DLD1 (cell line): ENCODE data around the gene SLC5A11.
"Not testable (repeated sequence)": the region's sequence is repeated elsewhere in the genome, so short reads cannot be mapped to it uniquely, and the experiment has no call there.

Experiments used
- in situ Hi-C: cut with HindIII; loops from 2 replicates; pipeline ENCODE4 v1.10.0; 2017; ENCODE audit warnings: low sequenced_read_pairs

The SLC5A11 gene

DNA sequence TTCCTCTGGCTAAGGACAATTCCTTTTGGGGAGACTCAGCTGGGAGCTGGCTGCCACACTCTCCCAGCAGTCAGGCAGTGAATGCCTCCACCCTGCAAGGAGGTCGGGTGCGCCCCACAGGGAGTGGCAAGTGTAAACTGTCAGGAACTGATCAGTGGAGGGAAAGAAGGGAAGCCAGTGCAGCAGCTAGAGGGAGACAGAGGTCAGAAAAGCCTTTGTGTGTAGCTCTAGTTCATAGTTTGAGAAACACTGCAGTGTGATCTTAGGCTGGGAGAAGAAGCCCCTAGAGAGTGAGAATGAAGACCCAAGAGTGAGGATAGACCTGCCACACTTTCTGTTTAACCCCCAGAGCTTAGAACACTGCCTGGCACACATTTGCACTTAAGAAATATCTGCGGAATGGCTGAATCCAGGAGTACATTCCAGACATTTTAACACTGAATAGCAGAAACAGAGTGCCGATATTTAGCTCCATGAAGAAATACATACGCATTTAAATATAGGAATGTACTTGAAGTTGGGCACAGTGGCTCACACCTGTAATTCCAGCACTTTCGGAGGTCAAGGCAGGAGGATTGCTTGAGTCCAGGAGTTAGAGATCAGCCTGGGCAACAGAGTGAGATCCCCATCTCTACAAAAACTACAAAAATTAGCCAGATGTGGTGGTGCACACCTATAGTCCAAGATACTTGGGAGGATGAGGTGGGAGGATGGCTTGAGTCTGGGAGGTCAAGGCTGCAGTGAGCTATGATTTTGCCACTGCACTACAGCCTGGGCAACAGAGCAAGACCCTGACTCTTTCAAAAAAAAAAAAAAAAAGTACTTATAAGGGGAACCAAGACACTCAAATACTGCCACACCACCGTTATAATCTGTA lies 11.1 kb upstream of the SLC5A11 start:
- in situ Hi-C loops = no loop called here

DNA sequence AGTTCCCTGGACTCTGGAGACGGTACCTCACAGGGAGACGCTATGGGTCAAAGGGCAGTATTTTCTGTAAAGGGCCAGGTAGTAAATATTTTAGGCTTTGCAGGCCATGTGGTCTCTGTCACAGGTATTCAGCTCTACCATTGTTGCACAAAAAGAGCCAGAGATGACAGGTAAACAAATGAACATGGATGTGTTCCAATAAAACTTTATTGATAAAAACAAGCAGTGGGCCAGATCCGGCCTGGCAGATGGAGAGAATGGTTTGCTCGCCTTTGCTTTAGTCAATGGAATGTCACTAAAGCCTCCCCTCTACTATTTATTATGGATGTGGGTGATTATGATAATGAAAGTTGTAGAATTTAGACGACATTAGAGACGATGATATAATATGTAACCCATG lies 8.9 kb upstream of the SLC5A11 start:
- in situ Hi-C loops = no loop called here

DNA sequence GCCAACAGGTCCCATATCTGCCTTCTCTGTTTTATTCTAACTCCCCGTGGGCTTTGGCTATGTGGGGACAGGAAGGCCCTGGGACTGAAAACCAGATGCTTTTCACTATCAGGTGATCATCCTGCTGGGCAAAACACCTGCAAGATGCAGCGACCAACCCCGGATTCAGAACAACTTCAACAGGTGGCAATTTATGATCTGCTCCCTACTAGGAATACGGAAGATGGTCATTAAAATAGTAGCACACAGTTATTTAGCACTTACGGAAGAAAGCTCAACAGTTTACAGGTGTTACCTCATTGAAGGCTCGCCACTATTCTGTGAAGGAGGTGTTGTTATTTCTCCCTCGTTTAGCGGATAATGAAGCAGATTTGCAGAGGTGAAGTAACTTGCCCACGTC lies 7.8 kb upstream of the SLC5A11 start:
- in situ Hi-C loops = no loop called here

DNA sequence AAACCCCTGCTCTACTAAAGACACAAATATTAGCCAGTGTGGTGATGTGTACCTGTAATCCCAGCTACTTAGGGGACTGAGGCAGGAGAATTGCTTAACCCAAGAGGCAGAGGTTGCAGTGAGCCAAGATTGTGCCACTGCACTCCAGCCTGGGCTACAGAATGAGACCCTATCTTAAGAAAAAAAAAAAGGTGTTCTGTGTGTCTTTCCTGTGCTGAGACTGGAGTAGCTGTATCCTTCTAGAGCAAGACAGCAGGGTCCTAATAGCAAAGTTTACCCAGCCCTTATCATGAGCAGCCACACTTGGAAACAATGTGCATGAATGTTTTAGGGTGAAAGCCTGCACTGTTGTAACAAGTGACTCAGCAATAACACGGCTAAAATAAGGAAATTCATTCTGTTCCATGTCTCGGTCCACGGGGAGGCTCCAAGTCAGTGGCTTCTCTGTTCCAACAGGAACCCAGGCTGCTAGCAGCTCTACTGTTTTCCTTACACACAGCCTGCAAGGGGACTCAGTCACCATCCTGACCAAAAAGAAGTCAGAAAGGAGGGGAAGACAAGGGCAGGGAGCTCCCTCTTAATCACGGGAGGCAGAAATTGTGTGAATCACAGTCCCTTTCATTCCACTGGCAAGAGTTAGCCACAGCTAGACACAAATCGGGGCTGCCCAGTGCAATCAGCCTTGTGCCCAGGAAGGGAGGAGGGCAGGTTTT lies 7.1 kb upstream of the SLC5A11 start:
- in situ Hi-C loops = no loop called here

DNA sequence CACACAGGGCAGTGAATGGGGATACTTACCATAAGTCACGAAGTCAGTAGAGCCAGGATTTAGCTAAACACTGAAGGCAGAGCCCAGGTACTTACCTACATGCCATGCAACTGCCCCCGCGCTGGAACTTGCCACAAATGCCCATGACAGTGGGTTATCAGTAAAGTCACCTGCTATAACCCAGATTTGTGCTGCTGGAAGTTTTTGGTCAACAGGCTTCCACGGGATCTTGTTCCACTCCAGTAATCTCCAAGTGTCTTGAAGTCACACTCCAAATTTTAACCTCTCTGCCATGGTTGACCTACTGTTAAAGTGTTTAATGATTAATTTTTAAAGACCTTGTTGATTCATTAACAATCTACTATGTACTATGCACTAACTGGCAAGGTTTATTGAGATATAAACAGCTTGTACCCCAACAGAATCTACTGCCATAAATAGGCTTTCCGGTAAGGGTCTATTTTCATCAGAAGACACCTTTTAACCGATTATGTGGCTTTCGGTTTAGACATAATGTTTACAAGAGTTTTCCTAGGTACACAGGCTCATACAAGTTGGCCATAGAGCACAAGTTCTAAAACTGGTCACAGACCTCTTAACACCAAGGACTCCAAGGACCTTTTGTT lies 6.3 kb upstream of the SLC5A11 start:
- in situ Hi-C loops = no loop called here

DNA sequence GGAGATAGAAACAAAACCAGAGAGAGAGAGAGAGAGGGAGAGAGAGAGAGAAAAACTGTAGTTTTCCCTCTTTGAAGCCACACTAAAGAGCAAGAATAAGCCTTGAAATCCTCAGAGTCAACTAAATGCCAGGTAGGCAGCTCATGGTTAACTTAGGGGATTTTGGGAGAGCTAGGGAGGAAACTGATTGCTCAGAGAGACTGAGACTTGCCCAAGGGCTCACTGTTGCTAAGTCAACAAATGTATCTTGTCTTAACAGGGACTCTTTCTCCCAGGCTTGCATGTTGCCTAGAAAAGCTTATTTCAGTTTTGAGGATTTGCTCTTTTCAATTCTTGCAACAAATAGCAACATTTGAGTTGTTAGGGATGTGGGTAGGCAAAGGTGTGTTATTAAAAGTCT lies 4.5 kb upstream of the SLC5A11 start:
- in situ Hi-C loops = no loop called here

DNA sequence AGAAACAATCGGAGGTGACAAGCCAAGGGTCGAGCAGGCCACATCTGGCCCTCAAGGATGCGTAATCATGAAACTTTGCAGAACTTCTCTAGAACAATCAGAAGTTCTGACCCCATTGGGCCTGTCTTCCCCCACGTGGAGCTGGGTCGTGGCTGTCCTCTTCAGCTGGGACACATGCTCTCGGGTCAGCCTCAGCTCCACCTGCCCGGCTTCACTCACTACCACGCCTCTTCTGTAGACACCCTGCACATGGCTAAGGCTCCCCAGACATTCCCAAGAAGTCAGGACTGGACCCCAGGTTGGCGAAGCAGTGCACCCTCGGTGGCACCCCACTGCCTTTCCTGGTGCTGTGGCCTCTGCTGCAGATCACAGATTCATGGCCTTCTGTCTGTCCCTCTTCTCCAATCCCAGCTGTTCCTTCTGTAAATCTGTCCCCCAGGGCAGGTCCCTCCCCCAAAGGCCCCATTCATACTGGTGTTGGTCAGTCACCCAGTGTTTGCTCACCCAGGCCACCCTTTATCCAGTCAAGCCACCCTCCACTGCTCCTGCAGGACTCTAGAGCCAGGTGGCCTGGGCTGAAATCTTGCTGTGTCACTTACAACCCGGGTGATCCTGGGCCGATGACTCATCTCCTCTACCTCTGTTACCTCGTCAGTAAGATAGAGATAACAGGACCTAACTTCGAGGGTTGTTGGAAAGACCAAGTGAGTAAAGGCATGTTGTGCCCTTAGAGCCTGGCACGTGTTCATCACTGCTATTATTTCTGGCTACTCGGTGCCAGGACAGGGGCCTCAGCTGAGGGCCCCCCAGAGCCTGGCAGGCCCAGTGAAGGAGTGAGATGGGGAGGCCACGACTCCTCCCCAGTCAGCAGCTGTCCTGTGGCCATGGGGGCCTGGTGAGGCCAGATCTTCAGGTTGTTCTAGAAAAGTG lies 1.4 kb upstream of the SLC5A11 start:
- in situ Hi-C loops = no loop called here

DNA sequence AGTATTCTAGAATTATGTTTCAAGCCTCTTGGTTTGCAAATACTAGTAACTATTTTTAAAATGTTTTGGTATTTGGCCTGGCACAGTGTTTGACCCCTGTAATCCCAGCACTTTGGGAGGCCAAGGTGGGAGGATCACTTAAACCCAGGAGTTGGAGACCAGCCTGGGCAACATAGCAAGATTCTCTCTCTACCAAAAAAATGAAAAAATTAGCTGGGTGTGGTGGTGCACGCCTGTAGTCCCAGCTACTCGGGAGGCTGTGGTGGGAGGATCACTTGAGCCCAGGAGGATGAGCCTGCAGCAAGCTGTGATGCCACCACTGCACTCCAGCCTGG lies 765 bp upstream of the SLC5A11 start:
- in situ Hi-C loops = not testable (repeated sequence)

DNA sequence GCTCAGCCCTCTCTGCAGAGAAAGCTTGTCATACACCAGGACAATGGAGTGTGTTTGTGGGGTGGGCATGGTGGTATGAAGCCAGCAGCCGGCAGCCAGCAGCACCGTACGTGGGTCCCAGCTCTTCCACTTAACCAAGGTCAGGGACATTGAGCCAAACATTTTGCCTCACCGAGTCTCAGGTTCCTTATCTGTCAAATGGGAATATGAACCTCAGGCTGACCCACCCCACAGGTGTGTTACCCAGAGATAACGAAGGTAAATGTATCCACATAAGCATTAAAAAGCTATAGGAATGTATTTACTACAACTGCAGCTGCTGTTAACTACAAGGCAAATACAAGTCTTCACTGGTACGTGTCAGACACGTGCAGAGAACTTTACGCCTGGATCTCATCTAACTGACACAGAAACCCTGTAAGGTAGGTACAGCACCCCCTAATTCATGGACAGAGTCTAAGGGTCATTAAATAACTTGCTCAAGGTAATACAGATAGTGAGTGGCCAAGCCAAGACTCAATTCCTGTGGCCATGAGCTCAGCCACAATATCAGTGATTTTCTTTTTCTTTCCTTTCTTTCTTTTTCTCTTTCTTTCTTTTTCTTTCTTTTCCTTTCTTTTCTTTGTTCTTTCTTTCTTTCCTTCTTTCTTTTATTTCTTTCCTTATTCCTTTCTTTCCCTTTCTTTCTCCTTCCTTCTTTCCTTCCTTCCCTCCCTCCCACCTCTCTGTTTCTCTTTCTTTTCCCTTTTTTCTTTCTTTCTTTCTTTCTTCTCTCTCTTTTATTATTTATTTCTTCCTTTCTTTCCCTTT lies 990 bp downstream of the SLC5A11 start:
- in situ Hi-C loops = no loop called here

DNA sequence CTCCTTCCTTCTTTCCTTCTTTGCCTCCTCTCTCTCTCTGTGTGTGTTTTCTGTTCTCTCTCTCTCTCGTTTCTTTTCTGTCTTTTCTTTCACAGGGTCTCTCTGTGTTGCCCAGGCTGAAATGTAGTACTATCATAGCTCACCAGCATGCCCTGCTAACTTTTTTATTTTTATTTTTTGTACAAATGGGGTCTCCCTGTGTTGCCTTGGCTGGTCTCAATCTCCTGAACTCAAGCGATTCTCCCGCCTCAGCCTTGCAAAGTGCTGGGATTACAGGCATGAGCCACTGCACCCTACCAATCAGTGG lies 1.5 kb downstream of the SLC5A11 start:
- in situ Hi-C loops = no loop called here

DNA sequence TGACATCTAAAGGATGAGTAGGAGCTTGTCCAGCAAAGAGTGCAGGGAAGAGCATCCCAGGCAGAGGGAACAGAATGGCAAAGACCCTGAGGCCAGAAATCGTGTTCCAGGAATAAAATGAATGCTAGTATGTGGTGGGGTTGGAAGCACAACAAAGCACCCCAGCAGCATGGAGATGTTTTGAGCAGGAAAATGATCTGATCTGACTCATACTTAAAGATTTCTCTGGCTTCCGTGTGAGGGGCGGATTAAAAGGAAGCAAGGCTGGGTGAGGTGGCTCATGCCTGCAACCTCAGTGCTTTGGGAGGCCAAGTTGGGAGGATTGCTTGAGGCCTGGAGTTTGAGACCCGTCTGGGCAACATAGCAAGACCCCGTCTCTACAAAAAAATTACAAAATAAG lies 2.3 kb downstream of the SLC5A11 start:
- in situ Hi-C loops = no loop called here

DNA sequence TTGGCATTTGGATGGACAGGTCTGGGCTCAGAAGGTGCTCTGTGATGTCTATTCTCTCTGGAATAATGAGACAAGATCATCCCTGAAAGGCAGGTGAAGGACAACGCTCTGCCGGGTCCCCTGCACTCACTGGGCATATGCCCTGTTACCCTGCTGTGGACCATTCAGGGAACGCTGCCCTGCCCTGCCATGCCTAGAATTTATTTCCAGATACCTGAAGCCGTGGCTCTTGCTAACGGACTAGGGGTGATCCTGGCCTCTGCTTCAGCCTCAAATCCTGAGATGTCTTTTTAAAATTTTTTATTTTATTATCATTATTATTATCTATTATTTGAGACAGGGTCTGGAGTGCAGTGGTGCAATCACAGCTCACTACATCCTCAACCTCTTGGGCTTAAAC lies 3.9 kb downstream of the SLC5A11 start:
- in situ Hi-C loops = no loop called here

DNA sequence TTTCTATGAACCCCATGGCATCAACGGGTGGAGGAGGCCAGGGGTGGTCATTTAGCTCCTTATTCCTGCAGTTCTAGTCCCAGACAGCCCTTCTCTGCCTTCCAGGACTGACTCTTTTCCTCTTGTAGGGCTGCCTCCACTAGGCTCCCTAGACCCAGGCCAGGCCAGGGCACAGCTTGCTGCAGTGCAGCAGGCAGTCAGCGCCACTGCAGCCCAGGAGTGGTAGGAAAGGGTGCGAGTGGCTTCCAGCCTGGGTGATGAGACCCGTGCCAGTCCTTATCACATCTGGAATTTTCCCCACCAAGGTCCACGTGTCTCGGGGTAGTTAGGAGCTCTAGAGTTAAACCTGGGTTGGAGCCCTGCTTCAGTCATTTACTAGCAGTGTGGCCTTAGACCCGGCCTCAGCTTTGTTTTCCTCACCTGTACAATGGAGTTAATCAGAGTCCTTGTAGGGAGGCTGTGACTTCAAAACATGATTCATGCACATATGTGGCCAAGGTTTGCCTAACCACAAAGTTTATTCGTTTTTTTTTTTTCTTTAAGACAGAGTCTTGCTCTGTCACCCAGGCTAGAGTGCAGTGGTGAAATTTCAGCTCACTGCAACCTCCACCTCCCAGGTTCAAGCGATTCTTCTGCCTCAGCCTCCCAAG lies 4.7 kb downstream of the SLC5A11 start:
- in situ Hi-C loops = no loop called here

DNA sequence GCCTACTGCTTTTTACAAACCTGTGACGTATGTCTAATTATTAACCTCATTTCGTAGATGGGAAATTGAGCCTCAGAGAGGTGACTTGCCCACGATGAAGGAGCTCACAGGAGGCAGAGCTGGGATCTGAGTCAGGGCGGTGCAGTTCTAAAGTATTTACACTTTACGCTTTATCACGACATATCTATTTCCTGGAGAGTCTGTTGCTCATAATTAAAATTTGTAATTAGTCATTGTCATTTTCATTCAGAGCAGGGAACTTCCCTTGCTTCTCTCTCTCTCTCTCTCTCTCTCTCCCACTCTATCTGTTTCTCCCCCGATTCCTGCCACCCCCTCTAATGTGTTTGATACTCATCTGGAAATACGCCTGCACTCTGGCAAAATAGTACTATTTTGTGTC lies 5.9 kb downstream of the SLC5A11 start:
- in situ Hi-C loops = no loop called here

DNA sequence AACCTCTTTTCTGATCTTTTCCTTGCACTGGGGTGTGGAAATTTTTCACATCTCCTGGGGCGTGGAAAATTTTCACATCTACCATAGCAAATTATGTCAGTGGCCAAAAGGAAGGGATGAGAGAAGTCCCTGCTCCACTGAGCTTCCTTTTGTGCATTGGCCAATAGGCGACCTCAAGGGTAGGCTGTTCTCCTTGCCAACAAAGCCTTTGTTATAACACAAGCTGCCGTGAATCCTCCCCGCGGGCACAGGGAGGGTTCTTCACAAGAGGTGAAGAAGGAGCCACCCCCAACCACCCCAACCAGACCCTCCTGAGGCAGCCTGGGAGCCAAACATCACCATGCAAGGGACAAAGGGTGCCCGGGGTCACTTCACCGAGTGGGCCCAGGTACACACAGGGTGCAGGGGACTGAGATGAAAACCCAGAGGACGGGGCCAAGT lies 6.5 kb downstream of the SLC5A11 start:
- in situ Hi-C loops = no loop called here

DNA sequence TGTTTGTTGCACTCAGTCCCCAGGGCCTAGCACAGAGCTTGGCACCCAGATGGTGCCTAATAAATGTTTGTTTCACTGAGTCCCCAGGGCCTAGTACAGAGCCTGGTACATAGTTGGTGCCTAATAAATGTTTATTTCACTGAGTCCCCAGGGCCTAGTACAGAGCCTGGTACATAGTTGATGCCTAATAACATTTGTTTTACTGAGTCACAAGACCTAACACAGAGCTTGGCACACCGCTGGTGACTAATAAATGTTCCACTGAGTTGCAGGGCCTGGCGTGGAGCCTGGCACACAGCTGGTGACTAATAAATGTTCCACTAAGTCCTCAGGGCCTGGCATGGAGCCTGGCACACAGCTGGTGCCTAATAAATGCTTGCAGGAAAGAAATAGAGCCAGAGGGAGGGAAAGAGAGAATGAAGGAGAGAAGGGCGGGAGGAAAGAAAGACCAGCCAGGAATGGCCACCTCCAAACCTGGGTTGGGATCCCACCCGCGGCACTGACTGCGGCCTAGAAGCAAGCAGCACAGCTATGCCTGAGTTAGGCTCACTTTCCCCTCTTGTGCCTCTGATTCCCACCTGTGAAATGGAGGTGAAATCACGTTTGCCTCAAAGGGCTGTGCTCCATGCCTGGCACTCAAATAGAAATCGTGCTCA lies 7.5 kb downstream of the SLC5A11 start:
- in situ Hi-C loops = no loop called here

DNA sequence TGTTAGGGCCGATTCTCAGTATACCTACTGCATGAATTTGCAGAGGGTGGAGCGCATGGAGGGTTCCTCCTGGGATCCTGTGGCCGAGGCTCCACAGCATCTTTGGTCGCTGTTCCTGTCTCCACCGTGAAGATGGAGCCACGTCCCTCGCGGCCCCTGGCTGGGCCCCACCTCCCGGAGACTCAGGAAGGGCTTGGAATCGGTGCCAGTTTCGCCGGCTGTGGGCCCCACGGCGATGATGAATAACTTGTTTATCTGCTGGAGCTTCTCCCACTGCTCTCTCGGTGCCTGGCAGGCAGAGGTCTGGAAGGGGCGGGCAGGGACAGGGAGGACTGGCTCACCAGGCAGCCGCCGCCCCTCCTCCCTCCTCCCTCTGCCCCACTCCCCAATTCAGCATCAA lies 8.1 kb downstream of the SLC5A11 start:
- in situ Hi-C loops = no loop called here

DNA sequence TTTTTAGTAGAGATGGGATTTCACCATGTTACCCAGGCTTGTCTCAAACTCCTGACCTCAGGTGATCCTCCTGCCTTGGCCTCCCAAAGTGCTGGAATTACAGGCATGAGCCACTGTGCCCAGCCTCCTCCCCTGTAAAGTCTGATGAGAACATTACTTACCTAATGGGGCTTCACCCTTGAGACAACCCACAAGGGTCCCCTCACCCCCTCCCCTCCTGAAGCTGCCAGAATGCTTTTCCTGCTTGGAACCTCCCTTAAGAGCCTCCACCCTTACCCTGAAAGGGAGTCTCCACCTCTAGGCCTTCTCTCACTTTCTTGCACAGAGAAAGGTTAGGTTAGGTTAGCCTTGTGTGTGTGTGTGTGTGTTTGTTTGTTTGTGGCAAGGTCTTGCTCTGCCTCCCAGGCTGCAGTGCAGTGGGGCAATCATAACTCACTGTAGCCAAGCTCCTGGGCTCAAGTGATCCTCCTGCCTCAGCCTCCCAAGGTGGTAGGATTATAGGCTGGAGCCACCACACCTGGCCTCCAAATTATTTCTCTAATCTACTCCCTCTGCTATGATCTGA lies 8.9 kb downstream of the SLC5A11 start:
- in situ Hi-C loops = no loop called here

DNA sequence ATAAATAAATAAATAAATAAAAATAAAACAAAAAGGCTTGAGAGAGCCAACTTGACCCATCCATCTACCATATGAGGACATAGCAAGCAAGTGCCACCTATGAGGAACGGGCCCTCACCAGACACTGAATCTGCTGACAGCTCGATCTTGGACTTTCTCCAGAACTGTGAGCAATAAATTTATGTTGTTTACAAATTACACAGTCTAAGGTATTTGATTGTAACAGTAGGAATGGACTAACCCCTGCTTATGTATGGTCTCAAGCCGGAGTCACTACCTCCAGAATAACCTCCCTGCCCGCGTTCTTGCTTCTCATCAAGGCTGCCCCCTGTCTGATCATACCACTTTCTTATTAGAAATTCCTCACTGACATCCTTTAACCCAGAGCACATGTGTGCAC lies 9.9 kb downstream of the SLC5A11 start:
- in situ Hi-C loops = no loop called here
